ENCODE measurements around the gene CWC27.

DNA sequence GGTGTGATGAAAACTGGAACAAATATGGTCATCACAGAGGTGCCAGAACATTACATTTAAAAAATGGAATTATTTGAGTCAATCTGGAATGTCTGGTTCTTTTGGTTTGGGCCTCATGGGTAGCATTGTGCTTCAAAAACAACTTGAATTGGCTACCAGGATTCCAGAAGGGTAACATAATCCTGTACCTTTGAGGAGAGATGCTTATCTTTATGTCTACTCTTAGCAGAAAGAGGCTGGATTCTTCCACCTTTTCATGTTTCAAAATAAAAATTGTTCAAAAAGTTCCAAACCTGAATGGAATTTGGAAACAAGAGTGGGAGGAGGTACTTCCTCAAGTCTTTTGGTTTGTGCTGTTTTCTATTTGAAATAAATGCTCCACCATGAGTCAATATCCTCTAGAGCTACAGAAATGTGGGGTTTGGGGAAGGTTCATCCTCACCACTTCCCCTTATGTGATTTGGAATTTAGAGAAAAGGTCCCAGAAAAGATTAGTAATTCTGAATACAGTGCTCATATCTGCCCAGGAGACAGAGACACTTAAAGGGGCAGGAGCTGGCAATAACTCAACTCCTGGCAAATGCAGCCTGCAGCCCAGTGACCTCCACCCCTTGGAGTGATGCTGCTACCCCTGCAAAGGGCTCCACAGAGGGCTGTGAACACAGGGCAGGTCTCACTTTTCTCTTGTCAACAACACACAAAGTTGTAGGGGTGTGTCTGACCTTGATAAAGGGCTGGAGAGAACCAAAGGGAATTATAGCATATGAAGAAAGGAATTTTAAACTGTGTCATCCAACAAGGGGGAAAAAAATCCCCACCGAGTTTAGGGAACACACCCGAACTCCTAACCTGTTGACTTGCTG lies 272.8 kb downstream of the CWC27 start:
- TF ChIP-seq CTCF (IDR thresholded peaks at IDR 0.05) (no peak), POLR2A (IDR thresholded peaks at IDR 0.05) (no peak), POLR2AphosphoS5 (IDR thresholded peaks at IDR 0.05) (no peak), EP300 (IDR thresholded peaks at IDR 0.05) (no peak)

Measured in upper lobe of left lung (tissue), 4 donors.